K562 (cell line): Measurements from ENCODE around the gene PIK3AP1. TPM values are rescaled to one million over a fixed set of nuclear protein-coding genes. Genes with fewer than 3 reads are reported as not detected.

Source experiments
- ATAC-seq: fragments of 200-7000 bp; cut with Tn5 transposase; 3 replicates; pipeline ENCODE4 v1.9.1; 2020; ENCODE audit warnings: moderate library complexity
- BruUV-seq: library from RNA; stranded (reverse); fragments of 400-500 nt; replicated peaks from 2 replicates; lab custom pipeline; 2021; lab: Mats Ljungman, UMichigan
- CTCF ChIA-PET: fragments of 300-600 bp; formaldehyde crosslinking; extraction: SDS; loops from one replicate; lab custom pipeline; 2021; ENCODE audit warnings: low intra/inter-chr PET ratio; lab: Yijun Ruan, JAX
- POLR2A ChIA-PET: fragments of 300-600, 350-650 bp; sonication (Branson Sonifier 250); formaldehyde crosslinking; extraction: SDS; loops from one replicate; lab custom pipeline; 2021; ENCODE audit warnings: antibody characterized with exemption, inconsistent platforms; lab: Yijun Ruan, JAX
- DNase-seq, 4 experiments: peaks; one replicate each; pipeline versions ENCODE4 v3.0.0 to v3.0.0-alpha.2; 2011 to 2018; ENCODE audit warnings: low spot score in 3 of 4, mixed read lengths in 3 of 4; ENCODE audit errors: extremely low read depth in 1 of 4
- FAIRE-seq: peaks from 2 replicates; lab custom pipeline; 2011; peaks lifted over from hg19 to GRCh38; lab: Jason Lieb, UNC
- H2AFZ ChIP-seq: 2 replicates; pipeline ENCODE4 v1.6.0; 2011; ENCODE audit warnings: low read depth, low read length, control low read depth, inconsistent platforms
- H3K27ac ChIP-seq: fragments of 200-600 bp; 3 replicates; pipeline ENCODE4 v1.8.0; 2011; ENCODE audit warnings: low read depth, mild to moderate bottlenecking, control low read depth, inconsistent platforms, low read length, moderate library complexity, mixed read lengths; ENCODE audit errors: extremely low read depth
- H3K27me3 ChIP-seq, 2 experiments: fragments of 300-600 bp in 1 of 2; 2 replicates in 1 of 2; 3 replicates in 1 of 2; pipeline versions ENCODE4 v1.6.0 to v1.8.0; 2011; ENCODE audit warnings: inconsistent platforms in 2 of 2, low read length in 2 of 2, mild to moderate bottlenecking in 1 of 2, mixed read lengths in 1 of 2, moderate library complexity in 1 of 2; ENCODE audit not compliant: control insufficient read depth in 2 of 2, insufficient read depth in 2 of 2
- H3K36me3 ChIP-seq: fragments of 300-600 bp; 3 replicates; pipeline ENCODE4 v1.8.0; 2011; ENCODE audit warnings: mild to moderate bottlenecking, low read length, inconsistent platforms; ENCODE audit not compliant: control insufficient read depth, insufficient read depth
- H3K4me1 ChIP-seq, 2 experiments: fragments of 200-600 bp in 1 of 2; replicated peaks in 1 of 2; 2 replicates in 1 of 2; 3 replicates in 1 of 2; pipeline versions ENCODE4 v1.5.1 to v1.8.0; 2011; ENCODE audit warnings: inconsistent platforms in 2 of 2, low read length in 2 of 2, mild to moderate bottlenecking in 1 of 2, mixed read lengths in 1 of 2, moderate library complexity in 1 of 2; ENCODE audit not compliant: control insufficient read depth in 2 of 2, insufficient read depth in 2 of 2
- H3K4me2 ChIP-seq: 2 replicates; pipeline ENCODE4 v1.6.1; 2011; ENCODE audit warnings: low read length, control low read depth, inconsistent platforms, mixed read lengths; ENCODE audit not compliant: insufficient read depth
- H3K4me3 ChIP-seq: fragments of 200-600 bp; sonication (generic), shearing (Covaris generic); 2 replicates; pipeline ENCODE4 v1.5.1; 2016; ENCODE audit warnings: control low read depth, inconsistent platforms
- H3K79me2 ChIP-seq: fragments of 200-600 bp; 3 replicates; pipeline ENCODE4 v1.8.0; 2011; ENCODE audit warnings: low read length, inconsistent platforms; ENCODE audit not compliant: control insufficient read depth, insufficient read depth
- H3K9ac ChIP-seq, 2 experiments: 2 replicates each; pipeline versions ENCODE4 v1.6.0 to v1.6.1; 2011; ENCODE audit warnings: low read depth in 2 of 2, low read length in 2 of 2, control low read depth in 1 of 2, inconsistent platforms in 1 of 2, mild to moderate bottlenecking in 1 of 2, mixed read lengths in 1 of 2; ENCODE audit not compliant: insufficient read depth in 1 of 2
- H3K9me1 ChIP-seq: one replicate; pipeline ENCODE4 v1.6.0; 2011; ENCODE audit warnings: inconsistent platforms, mild to moderate bottlenecking, low read length, moderate library complexity; ENCODE audit not compliant: control insufficient read depth, insufficient read depth
- H3K9me3 ChIP-seq: replicated peaks from 2 replicates; pipeline ENCODE4 v1.5.1; 2011; ENCODE audit warnings: low read depth, low read length, inconsistent platforms; ENCODE audit not compliant: control insufficient read depth, insufficient read depth
- H4K20me1 ChIP-seq: replicated peaks from 2 replicates; pipeline ENCODE4 v1.6.1; 2011; ENCODE audit warnings: low read length, inconsistent platforms, mixed read lengths; ENCODE audit not compliant: control insufficient read depth, insufficient read depth
- ARID3B ChIP-seq: fragments of 250-450 bp; sonication (Bioruptor Pico); IDR thresholded peaks from 2 replicates; pipeline ENCODE4 v1.4.0; 2020; ENCODE audit warnings: borderline replicate concordance
- ATF2 ChIP-seq: sonication (generic); formaldehyde crosslinking; IDR thresholded peaks from 2 replicates; pipeline ENCODE4 v1.8.1; 2022; ENCODE audit warnings: missing genetic modification reagents
- BRD9 ChIP-seq: fragments of 450-650 bp; IDR thresholded peaks from 2 replicates; pipeline ENCODE4 v1.6.1; 2018; ENCODE audit warnings: low read depth; ENCODE audit not compliant: partially characterized antibody
- DMBX1 ChIP-seq: fragments of 250-450 bp; sonication (Bioruptor Pico); IDR thresholded peaks from 2 replicates; pipeline ENCODE4 v1.8.0; 2022; ENCODE audit warnings: inconsistent platforms, mild to moderate bottlenecking, moderate library complexity, borderline replicate concordance
- ETV6 ChIP-seq, 3 experiments: fragments of 150-350 bp in 1 of 3; sonication (generic) in 1 of 3; formaldehyde crosslinking in 1 of 3; IDR thresholded peaks; 2 replicates each; pipeline versions ENCODE4 v1.6.1 to v1.8.0; 2014 to 2022; ENCODE audit warnings: borderline replicate concordance in 2 of 3, low read depth in 2 of 3, antibody characterized with exemption in 1 of 3, low read length in 1 of 3, mild to moderate bottlenecking in 1 of 3, missing genetic modification reagents in 1 of 3
- KDM4B ChIP-seq, 2 experiments: fragments of 450-650 bp in 1 of 2; sonication (generic) in 1 of 2; IDR thresholded peaks; 2 replicates each; pipeline ENCODE4 v1.6.1; 2016 to 2017; ENCODE audit warnings: borderline replicate concordance in 2 of 2, antibody characterized with exemption in 1 of 2, low read depth in 1 of 2, mild to moderate bottlenecking in 1 of 2
- MEF2A ChIP-seq: IDR thresholded peaks from 2 replicates; pipeline ENCODE4 v1.6.1; 2011; ENCODE audit warnings: low read depth, mild to moderate bottlenecking, low read length, moderate library complexity; ENCODE audit not compliant: control insufficient read depth
- MTF1 ChIP-seq: fragments of 250-450 bp; sonication (Bioruptor Pico); IDR thresholded peaks from 2 replicates; pipeline ENCODE4 v1.9.0; 2021; ENCODE audit warnings: moderate library complexity, mild to moderate bottlenecking, inconsistent platforms, borderline replicate concordance
- PREB ChIP-seq: sonication (generic); formaldehyde crosslinking; IDR thresholded peaks from 2 replicates; pipeline ENCODE4 v1.8.1; 2023; ENCODE audit warnings: mild to moderate bottlenecking, missing genetic modification reagents
- RBM34 ChIP-seq: fragments of 200-400 bp; formaldehyde crosslinking; IDR thresholded peaks from 2 replicates; pipeline ENCODE4 v1.6.1; 2018; ENCODE audit warnings: low read length, borderline replicate concordance; ENCODE audit not compliant: insufficient read depth
- TCF15 ChIP-seq: fragments of 250-450 bp; sonication (Bioruptor Pico); IDR thresholded peaks from 2 replicates; pipeline ENCODE4 v1.8.0; 2022; ENCODE audit warnings: moderate library complexity, mild to moderate bottlenecking, inconsistent platforms
- ZNF586 ChIP-seq: fragments of 450-650 bp; formaldehyde crosslinking; conservative IDR thresholded peaks from 2 replicates; pipeline ENCODE4 v1.4.0; 2020; ENCODE audit warnings: mild to moderate bottlenecking, moderate library complexity
- WGBS: fragments of 100-300 bp; shearing (Covaris generic); methylation state at CpG from one replicate; pipeline ENCODE4 v1.1.6; 2016; ENCODE audit warnings: low coverage, mixed read lengths; ENCODE audit not compliant: insufficient coverage; ENCODE audit errors: missing lambda C conversion rate; 5-methylcytosine and 5-hydroxymethylcytosine counted together
- in situ Hi-C: fragments of 300-500 bp; cut with MboI; formaldehyde crosslinking; loops from 4 replicates; pipeline ENCODE4 v1.15.0; 2018; ENCODE audit warnings: inconsistent platforms, mixed read lengths
- intact Hi-C: fragments of 100-400 bp; cut with micrococcal nuclease; formaldehyde crosslinking; loops from 2 replicates; pipeline ENCODE4 v1.14.2; 2022
- polyA plus RNA-seq, 8 experiments: library from polyadenylated mRNA; depleted of rRNA in 4 of 8; stranded (reverse) in 5 of 8; unstranded in 3 of 8; fragments of >200 nt; fragmentation: Nextera tagmentation in 2 of 8; fragmentation: Illumina TruSeq in 1 of 8; extraction: Ambion mirVana in 2 of 8; extraction: Trizol in 1 of 8; gene quantifications; 2 replicates each; pipeline versions ENCODE4 v1.2.1 to v1.2.3, GENCODE V29; 2011 to 2014; ENCODE audit warnings: inconsistent platforms in 1 of 8, missing spikeins in 1 of 8
- total RNA-seq, 7 experiments: library from RNA; depleted of rRNA in 6 of 7; stranded (reverse); fragments of >200 nt in 6 of 7; fragmentation: Illumina TruSeq in 2 of 7; extraction: Trizol in 2 of 7; gene quantifications; 2 replicates each; pipeline versions ENCODE4 v1.2.1 to v1.2.3, GENCODE V29; 2011 to 2021; ENCODE audit warnings: low replicate concordance in 1 of 7
- TF ChIP-seq, protein P1 (sequence below): fragments of 450-650 bp; conservative IDR thresholded peaks from 2 replicates; pipeline ENCODE4 v1.6.1; 2016; ENCODE audit warnings: missing genetic modification characterization, low read depth, mild to moderate bottlenecking, control low read depth, missing compliant biosample characterization

Gene PIK3AP1
- total and polyA plus RNA-seq, 9 of the 15 experiments (the other 6 are each of a cell fraction or from before 2014, with no cell fraction given), result 0.20 to 2.4 (median 1.4) TPM

- DNase-seq (no peak), FAIRE-seq (no peak)
- no peak overlapping the region for H3K9ac ChIP-seq
- no peak for TF ChIP-seq MTF1
- no peak for TF ChIP-seq MEF2A
- TF ChIP-seq ATF2 (CRISPR knock-in tag), result no peak
- no peak for TF ChIP-seq PREB (CRISPR knock-in tag)
- TF ChIP-seq DMBX1, result no peak
- TF ChIP-seq TCF15, result no peak
- TF ChIP-seq ARID3B (CRISPR knock-in tag), result no peak
- no peak for TF ChIP-seq ETV6 (IDR thresholded peaks at IDR 0.05; ENCODE audit: borderline replicate concordance in 1 of 2, low read depth in 2 of 2, low read length in 1 of 2)
- TF ChIP-seq ETV6 (CRISPR knock-in tag; IDR thresholded peaks at IDR 0.05; ENCODE audit: borderline replicate concordance), result no peak
- TF ChIP-seq KDM4B (IDR thresholded peaks at IDR 0.05; ENCODE audit: borderline replicate concordance in 2 of 2, low read depth in 1 of 2), result no peak
- no peak for TF ChIP-seq BRD9
- TF ChIP-seq, protein P1, sequence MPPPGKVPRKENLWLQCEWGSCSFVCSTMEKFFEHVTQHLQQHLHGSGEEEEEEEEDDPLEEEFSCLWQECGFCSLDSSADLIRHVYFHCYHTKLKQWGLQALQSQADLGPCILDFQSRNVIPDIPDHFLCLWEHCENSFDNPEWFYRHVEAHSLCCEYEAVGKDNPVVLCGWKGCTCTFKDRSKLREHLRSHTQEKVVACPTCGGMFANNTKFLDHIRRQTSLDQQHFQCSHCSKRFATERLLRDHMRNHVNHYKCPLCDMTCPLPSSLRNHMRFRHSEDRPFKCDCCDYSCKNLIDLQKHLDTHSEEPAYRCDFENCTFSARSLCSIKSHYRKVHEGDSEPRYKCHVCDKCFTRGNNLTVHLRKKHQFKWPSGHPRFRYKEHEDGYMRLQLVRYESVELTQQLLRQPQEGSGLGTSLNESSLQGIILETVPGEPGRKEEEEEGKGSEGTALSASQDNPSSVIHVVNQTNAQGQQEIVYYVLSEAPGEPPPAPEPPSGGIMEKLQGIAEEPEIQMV (tag), result no peak
- no peak for TF ChIP-seq RBM34
- no peak for TF ChIP-seq ZNF586 (CRISPR knock-in tag)
Measured at GRCh38 chr10:96588616-96589419, 131.5 kb downstream of the PIK3AP1 start.

More at GRCh38 chr10:96588616-96589419, 131.5 kb downstream of the PIK3AP1 start:
- Histone ChIP-seq H3K4me3 (no peak overlapping the region), H2AFZ (no peak overlapping the region), H3K9me1 (no peaks in the 10 kb centered on the region), H3K4me1 (peaks cover 0 to 4% of the 10 kb centered on the region in 2 experiments; a peak in 3 of 5 replicates), H3K9me3 (no peaks in the 10 kb centered on the region), H3K27me3 (no peaks in the 10 kb centered on the region), H3K27ac (no peak overlapping the region), H4K20me1 (no peaks in the 10 kb centered on the region), H3K79me2 (peaks cover 39% of the 10 kb centered on the region), H3K36me3 (no peaks in the 10 kb centered on the region), H3K4me2 (no peak overlapping the region)
- intact Hi-C loops, result loop anchor here (5.0 kb wide), 1 partner anchor 33 kb away; no protein-coding TSS in a partner anchor
- 42% methylated on average over 5 of the region's 5 CpGs for WGBS
- ChIA-PET POLR2A (no interaction called here), CTCF (no interaction called here)
- in situ Hi-C loops, result no loop called here
- no peak for ATAC-seq
- no TSS peak for BruUV-seq
